NK-92 (cell line): ENCODE data around the gene TMEM174.

Experiments used
- DNase-seq: peaks from one replicate; lab custom pipeline; 2025; ENCODE audit not compliant: unreplicated experiment; lab: John Stamatoyannopoulos, UW

TMEM174 gene

DNA sequence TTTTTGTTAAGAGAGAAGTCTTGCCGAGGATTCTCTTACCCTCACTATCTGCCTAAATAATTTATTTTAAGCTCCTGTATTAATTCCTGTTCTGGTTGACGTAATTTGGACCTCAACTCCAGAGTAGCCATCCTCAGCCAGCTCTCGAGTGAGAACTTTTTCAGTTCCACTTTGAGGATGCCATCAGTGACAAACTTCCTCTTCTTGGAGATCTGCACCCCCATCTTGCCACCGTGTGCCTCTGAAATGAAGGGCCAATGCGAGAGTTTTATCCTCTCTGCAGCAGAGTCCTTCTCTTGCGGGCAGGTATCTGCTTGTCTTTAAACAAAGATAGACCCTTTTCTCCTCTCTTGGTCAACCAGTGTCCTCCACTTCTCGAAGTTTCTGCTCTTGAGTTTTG, 19.5 kb upstream of the TMEM174 start:
- no peak for DNase-seq

DNA sequence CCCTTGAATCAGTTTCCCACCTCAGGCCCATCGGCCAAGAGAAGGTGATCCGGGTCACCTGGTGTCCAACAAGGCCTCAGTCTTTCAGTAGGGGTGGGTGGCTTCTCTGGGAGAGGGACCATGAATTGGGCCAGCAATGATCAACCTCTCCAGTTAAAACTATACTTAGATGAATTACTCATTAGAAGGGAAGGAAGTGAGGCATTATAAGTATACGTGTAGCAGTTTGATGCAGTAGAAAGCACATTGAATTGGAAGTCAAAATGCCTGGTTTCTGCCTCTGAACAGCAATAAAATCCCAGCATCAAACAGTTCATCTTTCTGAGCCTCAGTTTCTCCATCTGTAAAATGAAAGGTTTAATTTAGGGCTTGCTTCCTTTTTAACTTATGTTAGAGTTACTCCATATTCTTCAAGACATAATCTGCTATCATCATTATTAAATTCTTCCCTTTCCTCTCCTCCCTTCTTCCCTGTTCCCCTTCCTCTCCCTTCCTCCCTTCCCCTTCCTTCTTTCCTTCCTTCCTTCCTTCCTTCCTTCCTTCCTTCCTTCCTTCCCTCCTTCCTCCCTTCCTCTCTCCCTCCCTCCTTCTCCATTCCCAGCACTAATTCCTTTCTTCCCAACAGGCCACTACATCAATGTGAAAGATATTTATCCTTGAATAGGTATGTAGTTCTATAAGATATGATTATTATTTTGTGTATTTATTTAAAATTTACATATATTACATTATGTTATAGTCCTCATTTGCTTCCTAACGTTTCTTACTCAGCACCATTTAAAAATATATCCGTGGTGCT, 18.6 kb upstream of the TMEM174 start:
- DNase-seq: no peak

DNA sequence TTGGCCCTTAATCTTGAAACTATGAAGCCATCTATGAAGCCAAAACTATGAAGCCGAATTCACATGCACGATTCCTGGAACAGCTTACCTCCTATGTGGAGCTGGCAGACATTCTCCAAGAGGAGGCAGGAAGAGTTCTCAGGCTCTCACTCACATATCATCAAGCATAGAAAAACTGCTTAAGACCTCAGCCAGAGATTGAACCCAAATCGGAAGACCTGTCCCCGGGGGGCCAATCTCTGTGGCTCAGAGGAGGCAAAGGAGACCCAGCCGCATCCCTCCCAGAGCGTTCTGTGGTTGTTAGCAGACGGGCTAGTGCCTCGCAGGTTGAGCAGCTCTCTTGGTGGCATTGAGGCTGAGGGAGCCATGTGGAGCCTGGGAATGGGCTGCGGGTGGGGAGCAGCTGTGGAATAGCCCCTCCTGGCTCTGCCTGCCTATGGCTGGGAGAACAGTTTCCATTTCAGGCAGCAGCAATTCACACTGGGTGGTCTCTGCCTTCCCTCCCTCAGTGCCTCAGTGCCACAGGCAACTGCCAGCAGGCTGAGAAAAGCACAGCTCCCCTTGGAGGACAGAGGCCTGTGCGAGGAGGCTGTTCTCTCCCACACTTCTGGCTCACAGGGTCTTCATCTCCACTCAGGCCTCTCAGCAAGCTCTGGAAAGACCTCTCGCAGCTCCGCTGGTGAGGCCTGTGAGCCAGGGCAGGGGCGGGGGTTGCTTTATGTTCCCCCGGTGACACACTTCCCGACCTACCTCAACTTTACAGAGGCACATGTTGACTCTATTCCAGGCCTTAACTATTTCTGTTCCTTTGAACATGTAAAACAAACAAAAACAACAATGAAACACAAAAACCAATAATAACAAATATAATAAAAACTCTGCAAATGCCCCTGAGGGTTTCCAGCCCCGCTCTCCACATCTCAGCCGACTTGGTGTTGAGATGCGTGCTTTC, 17.4 kb upstream of the TMEM174 start:
- DNase-seq: no peak

DNA sequence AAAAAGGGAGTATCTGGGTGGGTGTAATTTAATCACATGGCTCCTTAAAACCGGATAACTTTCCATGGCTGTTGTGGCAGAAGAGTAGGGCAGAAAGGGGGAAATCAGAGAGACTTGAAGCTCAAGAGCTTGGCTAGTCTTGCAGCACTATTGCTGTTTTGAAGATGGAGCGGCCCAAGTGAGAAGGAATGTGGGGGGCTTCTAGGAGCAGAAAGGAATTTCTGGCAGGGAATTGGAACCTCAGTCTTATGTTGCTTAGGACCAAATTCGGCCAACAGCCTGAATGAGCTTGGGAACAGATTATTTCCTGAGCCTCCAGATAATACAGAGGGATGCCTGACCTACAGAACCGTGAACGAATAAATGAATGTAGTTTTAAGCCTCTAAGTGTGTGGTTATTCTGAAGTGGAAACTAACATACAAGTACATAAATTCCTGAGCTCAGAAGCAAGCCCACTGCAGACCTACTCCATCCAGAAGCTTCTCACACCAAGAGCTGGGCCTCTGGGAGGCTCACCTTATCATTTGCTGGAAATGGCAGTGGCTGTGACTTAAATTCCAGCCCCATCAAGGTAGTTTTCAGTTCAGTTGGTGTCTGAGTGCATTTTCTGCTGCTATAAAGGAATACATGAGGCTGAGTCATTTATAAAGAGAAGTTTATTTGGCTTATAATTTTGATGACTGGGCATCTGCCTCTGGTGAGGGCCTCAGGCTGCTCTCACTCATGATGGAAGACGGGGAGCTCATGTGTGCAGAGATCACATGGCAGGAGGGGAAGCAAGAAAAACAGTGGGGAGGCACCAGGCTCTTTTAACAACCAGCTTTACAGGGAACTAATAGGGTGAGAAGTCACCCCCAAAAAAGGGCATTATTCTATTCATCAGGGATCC, 15.3 kb upstream of the TMEM174 start:
- DNase-seq: no peak

DNA sequence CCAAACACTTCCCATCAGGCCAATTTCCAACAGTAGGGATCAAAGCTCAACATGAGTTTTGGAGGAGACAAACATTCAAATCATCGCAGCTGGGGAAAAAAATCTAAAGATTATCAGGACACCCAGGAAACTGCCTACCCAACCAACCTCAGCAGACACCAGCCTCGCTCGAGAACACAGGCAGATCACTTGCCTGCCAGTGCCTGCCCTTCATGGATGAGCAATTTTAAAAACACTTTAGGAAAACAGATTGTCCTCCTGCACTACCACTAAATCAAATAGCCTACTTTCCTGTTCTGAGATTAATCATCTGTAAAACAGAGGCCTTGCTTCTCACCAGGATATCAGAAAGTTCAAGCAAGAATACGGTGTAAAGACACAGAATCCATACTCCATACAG, 14.7 kb upstream of the TMEM174 start:
- no peak for DNase-seq

DNA sequence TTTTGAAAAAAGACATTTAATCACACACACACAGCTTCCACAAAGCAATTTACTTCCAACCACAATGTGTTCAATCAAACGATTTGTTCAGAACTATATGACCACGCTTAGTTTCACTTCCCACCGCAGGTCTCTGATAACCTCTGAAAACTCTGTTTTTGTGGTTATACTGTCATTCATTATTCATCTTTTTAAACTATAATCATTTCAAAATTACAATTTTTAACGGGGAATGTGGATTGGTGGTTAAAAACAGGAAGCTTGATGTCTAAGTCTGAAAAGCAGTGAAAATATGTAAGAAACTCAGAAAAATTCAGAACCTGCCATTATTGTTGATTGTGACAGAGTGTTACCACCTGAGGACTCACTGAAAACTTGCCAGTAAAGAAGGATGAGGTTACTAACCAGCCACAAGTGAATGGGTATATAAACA, 12.7 kb upstream of the TMEM174 start:
- DNase-seq: no peak

DNA sequence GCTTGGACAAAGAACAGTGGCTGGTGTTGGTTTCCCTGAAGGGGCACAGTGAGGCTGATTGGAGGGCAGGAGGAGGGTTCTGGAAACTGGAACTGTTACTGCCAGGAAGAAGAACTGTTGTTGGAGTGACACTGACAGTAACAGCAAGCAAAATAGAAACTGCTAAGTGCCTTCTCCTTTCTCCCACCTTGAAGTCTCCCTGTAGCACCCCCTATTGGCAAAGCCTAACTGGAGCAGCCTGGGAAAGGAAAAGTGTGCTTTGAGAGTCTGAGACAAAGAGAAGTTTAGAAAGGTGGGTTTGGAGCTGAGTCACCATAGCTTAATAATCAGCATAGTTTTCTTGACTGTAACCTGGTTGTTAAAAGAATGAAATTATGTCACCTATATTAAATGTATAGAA, 2.5 kb upstream of the TMEM174 start:
- DNase-seq: no peak

DNA sequence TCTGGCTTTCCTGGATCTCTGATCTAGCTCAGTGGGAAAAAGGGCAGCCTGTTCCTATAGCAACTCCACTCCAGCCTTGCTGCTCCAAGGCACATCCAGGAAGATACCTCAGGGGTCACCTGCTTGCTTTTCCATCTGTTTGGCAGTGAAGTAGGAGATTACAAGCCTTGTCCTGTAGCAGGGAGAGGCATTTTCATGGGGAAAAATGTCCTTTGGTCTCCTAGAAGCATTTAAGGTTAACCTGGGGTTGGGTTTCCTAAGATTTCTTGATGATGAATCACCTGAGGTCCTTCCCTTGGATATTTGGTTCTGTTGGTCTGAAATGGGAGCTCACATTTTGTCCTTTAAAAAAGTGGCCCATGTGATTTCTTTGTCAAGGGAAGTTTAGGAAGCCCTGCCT, 1.5 kb upstream of the TMEM174 start:
- no peak for DNase-seq

DNA sequence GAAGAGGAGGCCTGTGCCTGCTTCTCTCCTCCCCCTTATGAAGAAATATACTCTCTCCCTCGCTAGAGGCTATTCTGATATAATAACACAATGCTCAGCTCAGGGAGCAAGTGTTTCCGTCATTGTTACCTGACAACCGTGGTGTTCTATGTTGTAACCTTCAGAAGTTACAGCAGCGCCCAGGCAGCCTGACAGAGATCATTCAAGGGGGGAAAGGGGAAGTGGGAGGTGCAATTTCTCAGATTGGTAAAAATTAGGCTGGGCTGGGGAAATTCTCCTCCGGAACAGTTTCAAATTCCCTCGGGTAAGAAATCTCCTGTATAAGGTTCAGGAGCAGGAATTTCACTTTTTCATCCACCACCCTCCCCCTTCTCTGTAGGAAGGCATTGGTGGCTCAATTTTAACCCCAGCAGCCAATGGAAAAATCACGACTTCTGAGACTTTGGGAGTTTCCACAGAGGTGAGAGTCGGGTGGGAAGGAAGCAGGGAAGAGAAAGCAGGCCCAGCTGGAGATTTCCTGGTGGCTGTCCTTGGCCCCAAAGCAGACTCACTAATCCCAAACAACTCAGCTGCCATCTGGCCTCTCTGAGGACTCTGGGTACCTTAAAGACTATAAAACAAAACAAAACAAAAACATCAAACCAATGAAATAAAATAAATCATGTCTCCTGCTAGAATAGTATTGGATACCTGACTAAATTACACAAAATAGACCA, 1.3 kb downstream of the TMEM174 start:
- DNase-seq: no peak

DNA sequence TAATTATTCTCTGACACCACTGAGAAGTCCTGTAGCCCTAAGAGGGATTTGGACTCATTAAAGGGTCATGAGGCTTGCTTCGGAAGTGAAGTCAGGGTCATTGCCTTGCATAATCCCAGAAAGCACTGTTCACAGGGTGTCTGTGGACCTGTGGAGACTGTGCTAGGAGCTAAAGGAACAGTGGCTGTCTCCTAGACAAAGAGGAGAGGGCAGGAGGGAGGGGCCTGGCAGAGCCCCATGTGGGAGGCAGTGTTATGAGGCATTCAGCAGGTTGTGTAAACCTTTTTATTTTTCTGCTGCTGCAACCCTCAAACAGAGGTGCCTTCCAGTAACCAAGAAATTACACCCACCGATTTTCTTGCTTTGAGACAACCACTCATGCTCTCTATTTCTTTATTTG, 3.3 kb downstream of the TMEM174 start:
- no peak for DNase-seq

DNA sequence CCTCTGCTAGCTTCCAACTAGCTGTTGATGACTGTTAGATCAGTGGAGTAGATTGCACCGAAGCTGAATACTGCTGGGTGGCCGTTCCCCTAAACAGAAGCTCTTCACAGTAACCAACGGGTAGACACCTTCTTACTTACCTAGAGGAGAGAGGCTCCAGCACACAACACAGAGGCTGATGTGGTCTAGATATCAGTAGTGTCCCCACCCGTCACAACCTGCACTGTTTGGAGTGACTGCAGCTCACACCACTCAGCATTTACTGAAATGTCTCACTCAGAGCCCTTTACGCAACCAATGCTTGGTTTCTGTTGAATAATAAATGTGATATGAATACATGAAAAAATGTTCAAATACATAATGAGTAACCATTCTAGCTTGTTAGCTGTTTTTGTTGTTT, 5.3 kb downstream of the TMEM174 start:
- DNase-seq: no peak

DNA sequence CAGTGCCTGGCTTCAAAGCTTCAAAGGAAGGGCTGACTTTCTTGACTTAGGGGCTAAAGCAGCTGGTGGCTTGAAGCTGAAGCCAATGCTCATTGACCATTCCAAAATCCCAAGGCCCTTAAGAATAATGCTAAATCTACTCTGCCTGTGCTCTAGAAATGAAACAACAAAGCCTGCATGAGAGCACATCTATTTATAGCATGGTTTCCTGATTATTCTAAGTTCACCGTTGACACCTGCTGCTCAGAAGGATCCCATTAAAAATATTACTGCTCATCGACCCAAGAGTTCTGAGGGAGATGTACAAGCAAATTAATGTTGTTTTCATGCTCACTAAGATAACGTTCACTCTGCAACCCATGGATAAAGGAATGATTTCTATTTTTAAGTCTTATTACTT, 6.7 kb downstream of the TMEM174 start:
- no peak for DNase-seq

DNA sequence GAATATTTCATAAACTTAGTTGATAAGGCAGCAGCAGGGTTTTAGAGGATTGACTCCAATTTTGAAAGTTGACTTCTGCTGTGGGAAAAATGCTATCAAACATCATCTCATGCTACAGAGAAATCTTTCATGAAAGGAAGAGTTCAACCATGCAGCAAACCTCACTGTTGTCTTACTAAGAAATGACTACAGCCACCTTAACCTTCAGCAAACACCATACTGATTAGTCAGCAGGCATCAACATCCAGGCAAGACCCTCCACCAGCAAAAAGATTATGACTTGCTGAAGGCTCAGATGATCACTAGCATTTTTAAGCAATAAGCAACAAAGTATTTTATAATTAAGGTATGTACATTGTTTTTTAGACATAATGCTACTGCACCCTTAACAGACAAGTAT, 7.6 kb downstream of the TMEM174 start:
- no peak for DNase-seq

DNA sequence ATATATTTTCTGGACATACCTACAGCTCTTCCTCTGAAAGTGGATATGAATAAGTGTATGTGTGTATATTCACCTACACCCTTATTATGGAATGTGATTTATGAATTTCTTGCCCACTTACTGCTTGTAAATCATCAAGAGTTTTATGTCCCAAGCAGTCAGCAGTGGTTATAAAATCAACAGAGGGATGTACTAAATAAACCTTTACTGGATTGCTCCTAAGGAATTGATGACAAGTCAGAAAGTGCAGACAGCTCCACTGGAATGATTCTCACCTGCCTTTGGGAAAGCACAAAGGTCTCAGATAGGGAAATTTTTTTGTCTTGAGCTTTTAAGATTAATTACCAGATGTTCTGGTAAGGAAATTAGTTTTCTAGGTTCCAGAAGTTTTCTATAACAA, 9.3 kb downstream of the TMEM174 start:
- no peak for DNase-seq

DNA sequence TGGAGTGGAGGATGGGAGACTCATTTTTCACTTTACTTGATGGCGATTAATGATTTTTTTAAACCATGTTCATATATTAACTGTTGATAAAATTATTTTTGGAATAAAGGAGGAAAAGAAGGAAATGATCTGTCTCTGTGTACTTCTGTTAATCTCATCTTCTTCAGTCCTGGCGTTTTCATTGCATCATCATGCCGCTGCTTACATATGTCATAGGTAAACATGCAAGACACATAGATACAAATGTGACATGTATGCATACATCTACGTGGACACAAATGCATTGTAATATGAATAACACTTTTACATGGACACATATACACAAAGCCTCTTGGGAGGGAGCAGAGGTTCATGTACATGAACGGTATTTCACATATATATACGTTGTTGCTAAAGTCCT, 10.0 kb downstream of the TMEM174 start:
- no peak for DNase-seq

DNA sequence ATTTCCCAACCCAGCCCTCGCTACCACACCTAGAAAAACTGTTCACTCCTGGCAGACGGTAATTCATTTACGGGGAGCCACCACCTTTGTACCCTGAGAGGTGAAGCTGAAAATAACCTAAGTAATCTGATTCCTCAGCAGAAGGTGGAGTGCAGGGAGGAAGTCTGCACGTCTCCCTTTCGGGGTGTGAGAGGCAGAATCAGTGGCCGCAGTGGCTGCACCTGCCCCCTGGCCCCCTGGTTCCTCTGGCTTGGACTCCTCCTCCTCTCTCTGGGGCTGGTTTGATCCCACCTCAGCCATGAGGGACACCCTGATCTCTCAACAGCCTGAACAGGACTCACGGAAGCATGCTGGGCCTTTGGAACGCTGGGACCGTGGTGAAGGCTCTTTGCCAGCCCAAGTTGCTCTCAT, 10.5 kb downstream of the TMEM174 start:
- no peak for DNase-seq

DNA sequence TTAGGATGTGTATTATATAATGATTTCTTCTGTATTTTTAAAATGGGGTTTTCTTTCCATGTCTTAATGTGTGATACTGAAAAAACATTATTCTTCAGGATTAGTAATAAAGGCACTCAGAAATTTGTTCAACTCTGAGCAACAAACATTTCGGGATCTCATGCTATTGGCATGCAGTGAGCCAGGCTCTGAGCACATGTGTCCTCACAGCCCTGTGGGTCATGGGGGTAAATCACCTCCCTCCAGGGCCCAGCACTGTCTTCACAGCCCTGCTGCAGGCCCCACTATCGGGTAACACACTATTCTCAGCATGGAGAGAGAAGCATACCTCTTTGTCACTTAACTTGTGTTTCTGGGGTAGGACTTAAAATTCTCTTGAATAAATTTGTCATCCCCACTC, 14.0 kb downstream of the TMEM174 start:
- no peak for DNase-seq

DNA sequence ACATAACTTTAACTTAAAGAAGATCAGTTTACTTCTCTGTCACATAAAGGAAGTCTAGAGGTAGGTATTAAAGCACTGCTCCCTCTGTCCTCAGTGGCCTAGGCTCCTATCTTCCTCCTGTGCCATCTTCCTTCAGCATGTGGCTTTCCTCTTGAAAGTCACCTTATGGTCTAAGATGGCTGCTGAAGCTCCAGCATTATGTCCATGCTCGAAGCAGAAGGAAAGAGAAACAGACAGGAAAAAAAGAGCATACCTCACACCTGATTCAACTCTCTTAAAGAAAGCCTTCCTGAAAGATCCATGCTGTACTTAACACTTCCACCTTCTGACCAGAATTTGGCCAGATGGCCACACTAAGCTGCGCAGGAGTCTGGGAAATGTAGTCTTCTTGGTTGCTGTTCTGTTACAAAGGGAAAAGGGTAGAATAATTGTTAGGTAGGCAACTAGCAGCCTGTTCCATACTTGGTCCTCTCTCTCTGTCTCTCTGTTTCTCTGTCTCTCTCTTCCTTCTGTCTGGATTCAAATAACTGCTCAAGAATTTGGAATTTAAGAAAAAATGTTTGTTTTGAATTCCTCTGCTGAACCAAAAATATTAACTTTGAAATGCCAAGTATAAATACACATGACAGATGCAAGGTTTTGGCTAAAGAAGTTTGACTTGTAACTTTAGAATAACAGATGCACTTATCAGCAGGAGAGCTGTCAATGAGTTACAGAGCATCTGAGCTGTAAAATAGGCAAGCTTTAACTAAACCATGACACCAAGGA, 16.0 kb downstream of the TMEM174 start:
- no peak for DNase-seq

DNA sequence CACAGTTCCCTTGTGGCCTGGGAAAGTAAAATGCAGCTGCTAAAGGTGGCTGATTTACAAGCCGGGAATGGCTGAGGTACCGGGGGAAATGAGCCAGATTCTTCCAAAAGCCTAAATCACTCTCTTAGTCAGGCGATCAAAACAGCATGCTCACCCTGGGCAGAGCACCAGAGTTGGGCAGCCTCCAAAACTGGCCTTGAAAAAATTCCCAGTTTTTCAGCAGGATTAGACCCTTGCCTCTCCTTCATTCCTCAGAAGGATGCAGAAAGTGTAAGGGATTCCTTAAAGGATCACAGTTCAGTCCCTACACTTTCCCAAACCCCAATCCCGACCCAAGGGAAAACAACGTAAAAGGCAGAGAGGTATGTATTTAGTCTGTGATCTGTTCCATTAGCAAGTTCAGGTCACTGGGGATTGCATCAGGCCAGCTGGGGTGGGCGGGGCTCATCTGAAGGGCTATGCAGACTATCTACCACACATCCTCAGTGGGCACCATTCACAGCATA, 16.9 kb downstream of the TMEM174 start:
- no peak for DNase-seq

DNA sequence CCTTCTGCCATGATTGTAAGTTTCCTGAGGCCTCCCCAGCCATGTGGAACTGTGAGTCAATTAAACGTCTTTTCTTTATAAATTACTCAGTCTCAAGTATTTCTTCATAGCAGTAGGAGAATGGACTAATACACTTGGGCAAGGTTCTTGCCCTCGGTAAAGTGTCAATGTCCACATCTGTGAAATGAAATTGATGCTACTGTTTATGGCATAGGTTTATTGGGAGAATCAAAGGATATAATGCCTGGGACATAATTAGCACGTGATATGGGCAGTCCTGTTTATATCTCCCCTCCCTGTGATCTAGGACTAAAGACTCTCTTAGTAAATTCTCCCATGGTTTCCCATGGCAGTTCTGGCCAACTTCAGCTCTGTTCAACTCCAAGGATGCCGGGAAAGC, 19.4 kb downstream of the TMEM174 start:
- DNase-seq: no peak
